ENCODE results near the gene TNFRSF8.

- no peak for TF ChIP-seq CTCF (conservative IDR thresholded peaks at IDR 0.05 in 1 of 2, IDR thresholded peaks at IDR 0.05 in 1 of 2; ENCODE audit: extremely low read depth in 1 of 2, insufficient read depth in 1 of 2, low read depth in 1 of 2, low read length in 2 of 2)
- no peak for TF ChIP-seq EZH2 (IDR thresholded peaks at IDR 0.05; ENCODE audit: borderline replicate concordance, low read length)
These were observed 92.2 kb downstream of the TNFRSF8 start for GRCh38 chr1:12155328-12155727.

Measured in mammary epithelial cell (primary cell).